BE2C (cell line): Measurements from ENCODE around the gene SEMA4B.

ENCODE experiments used
- DNase-seq: peaks from one replicate; pipeline ENCODE4 v3.0.0-alpha.2; 2020
- H3K27me3 ChIP-seq: fragments of 250-450 bp; sonication (Bioruptor Pico); 2 replicates; pipeline ENCODE4 v1.5.1; 2020; ENCODE audit warnings: mild to moderate bottlenecking
- H3K36me3 ChIP-seq: fragments of 250-450 bp; sonication (Bioruptor Pico); 2 replicates; pipeline ENCODE4 v1.5.1; 2020; ENCODE audit warnings: mild to moderate bottlenecking
- H3K4me1 ChIP-seq: fragments of 250-450 bp; sonication (Bioruptor Pico); 2 replicates; pipeline ENCODE4 v1.5.1; 2020
- H3K4me3 ChIP-seq: 2 replicates; pipeline ENCODE4 v1.5.1; 2011; ENCODE audit warnings: low read depth, low read length
- H3K9me3 ChIP-seq: fragments of 250-450 bp; sonication (Bioruptor Pico); 2 replicates; pipeline ENCODE4 v1.5.1; 2020
- CTCF ChIP-seq: IDR thresholded peaks from 2 replicates; pipeline ENCODE4 v1.5.1; 2012; ENCODE audit warnings: mild to moderate bottlenecking, low read depth, low read length

The SEMA4B gene

GRCh38 chr15:90230610-90231009, 29.5 kb downstream of the SEMA4B start:
- Histone ChIP-seq H3K9me3 (no peaks in the 10 kb centered on the region), H3K4me3 (no peak overlapping the region), H3K4me1 (no peaks in the 10 kb centered on the region; the same call in 1 of the 2 replicates), H3K27me3 (no peaks in the 10 kb centered on the region), H3K36me3 (peaks cover 27% of the 10 kb centered on the region)
- TF ChIP-seq CTCF, result no peak
- no peak for DNase-seq

- Histone ChIP-seq H3K9me3 (no peaks in the 10 kb centered on the region), H3K4me3 (no peak overlapping the region), H3K4me1 (no peaks in the 10 kb centered on the region; the same call in 1 of the 2 replicates), H3K27me3 (no peaks in the 10 kb centered on the region), H3K36me3 (peaks cover 24% of the 10 kb centered on the region)
- no peak for DNase-seq
- TF ChIP-seq CTCF, result no peak
Measured at GRCh38 chr15:90231028-90232017, 30.2 kb downstream of the SEMA4B start.

GRCh38 chr15:90232196-90232595, 31.1 kb downstream of the SEMA4B start:
- no peak for DNase-seq
- TF ChIP-seq CTCF, result no peak
- H3K4me3 ChIP-seq, result no peak overlapping the region
- peaks cover 21% of the 10 kb centered on the region for H3K36me3 ChIP-seq
- H3K4me1 ChIP-seq, result no peaks in the 10 kb centered on the region; the same call in 1 of the 2 replicates
- no peaks in the 10 kb centered on the region for H3K27me3 ChIP-seq
- no peaks in the 10 kb centered on the region for H3K9me3 ChIP-seq

- no peak for DNase-seq
- Histone ChIP-seq H3K27me3 (no peaks in the 10 kb centered on the region), H3K36me3 (peaks cover 15% of the 10 kb centered on the region), H3K4me1 (no peaks in the 10 kb centered on the region; the same call in 1 of the 2 replicates), H3K9me3 (no peaks in the 10 kb centered on the region), H3K4me3 (peak overlapping the region; percentile 87)
- TF ChIP-seq CTCF, result peak; percentile 43
Measured at GRCh38 chr15:90232941-90233386, 31.8 kb downstream of the SEMA4B start.

GRCh38 chr15:90233387-90234095, 32.4 kb downstream of the SEMA4B start, which contains the start of gene CIB1:
Gene CIB1, minus strand, starts transcription at chr15:90233941. Its CDS starts 56 bp downstream, at chr15:90233885.
- Histone ChIP-seq H3K9me3 (no peaks in the 10 kb centered on the region), H3K4me3 (peak within 1 kb of the TSS; percentile 87), H3K27me3 (no peaks in the 10 kb centered on the region), H3K36me3 (peaks cover 9% of the 10 kb centered on the region), H3K4me1 (no peaks in the 10 kb centered on the region; the same call in 1 of the 2 replicates)
- peak; percentile 98 for DNase-seq
- no peak for TF ChIP-seq CTCF
